Tongue (tissue), 2 donors: ENCODE measurements around the gene STK39. TPM values are rescaled to one million over a fixed set of nuclear protein-coding genes. Genes with fewer than 3 reads are reported as not detected.

ENCODE experiments used
- DNase-seq: peaks from one replicate; pipeline ENCODE4 v3.0.0-alpha.2; 2015
- total RNA-seq: library from RNA; depleted of rRNA; stranded (reverse); fragments of >200 nt; gene quantifications from one replicate; pipeline ENCODE4 v1.2.3, GENCODE V29; 2014

STK39 gene
- total RNA-seq, 1 donor from 2014 or later: 26.4 TPM

DNA sequence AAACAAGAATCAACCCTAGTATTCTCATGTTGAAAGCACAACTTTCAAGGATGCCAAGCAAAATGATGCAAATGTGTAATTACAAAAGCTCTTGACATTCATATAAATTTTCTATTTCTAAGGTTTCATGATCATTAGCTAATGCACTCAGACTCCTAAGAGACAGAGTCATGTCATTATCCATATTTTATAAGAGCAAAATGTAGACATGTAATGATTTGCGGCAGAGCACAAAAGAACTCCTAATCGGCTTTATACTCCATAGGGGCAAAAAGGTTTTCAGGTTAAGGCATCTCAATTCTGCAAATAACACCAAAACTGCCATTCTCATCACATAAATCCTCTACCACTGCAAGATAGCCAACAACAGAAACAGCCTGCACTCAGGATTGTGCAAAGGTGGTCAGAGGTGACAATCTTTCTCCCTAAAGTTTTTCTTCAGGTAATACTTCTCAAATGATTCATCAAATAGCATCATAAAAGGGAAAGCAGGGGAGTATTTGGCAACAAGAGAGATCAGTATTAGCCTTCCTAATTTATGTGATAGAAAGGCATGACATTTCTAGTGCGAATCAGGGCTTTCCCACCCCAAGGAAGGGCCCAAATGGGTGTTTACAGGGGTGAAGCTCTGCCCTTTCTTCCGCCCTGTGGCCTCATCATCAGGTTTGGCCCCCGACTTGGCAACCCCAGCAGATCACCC is 64.7 kb downstream of the STK39 start:
- no peak for DNase-seq

DNA sequence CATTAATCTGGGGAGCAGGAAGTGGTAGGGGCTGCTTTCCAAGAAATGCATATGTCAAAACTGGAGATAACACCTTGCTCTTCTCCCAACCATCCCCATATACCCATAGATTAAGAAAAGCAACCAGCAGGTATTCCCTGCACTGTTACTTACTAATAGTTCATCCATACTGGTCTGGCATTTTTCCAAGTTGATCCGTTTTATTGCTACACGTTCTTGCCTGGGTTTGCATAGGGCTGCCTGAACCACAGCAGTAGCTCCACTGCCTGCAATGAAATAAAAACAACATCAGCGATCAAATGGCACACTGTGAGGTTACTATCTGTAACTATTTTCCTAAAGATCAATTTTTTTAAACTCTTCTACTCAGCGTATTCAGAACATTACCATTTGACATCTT is 65.6 kb downstream of the STK39 start:
- DNase-seq: no peak

DNA sequence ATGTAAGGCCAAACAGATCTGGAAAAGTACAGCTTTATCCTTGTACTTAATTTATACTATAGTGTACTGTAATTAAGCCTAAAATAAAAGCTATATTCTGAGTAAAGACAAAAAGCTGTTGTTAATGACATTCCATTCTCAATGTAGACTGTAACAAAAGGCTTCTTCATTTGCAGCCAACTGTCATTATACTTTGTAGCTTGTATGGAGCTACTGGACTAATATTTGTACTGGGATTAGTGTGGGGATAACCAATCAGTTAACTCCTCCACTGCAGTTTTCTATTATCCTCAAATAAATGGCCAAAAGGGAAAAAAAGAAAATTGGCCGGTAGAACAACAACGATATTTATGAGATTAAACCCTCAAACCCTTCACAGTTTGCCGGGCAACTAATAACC is 66.5 kb downstream of the STK39 start:
- DNase-seq: no peak

DNA sequence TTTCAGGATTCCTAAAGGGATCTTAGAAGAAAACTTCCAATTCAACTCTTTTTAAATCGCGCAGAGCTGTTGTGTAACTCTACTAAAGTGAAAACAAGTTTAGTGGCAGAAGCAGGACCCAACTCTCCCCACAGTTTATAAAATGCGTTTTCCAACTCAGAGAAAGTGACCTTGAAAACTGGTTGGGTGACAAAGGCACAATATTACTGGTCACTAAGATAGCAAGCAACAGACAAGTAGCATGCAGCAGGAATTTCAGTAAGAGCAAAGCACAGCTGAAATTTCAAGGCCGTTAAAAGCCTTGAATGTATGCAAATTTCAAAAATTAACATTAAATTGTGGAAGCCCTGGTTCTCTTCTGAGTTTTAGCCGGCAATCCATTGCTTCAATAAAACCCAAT is 66.9 kb downstream of the STK39 start:
- no peak for DNase-seq

DNA sequence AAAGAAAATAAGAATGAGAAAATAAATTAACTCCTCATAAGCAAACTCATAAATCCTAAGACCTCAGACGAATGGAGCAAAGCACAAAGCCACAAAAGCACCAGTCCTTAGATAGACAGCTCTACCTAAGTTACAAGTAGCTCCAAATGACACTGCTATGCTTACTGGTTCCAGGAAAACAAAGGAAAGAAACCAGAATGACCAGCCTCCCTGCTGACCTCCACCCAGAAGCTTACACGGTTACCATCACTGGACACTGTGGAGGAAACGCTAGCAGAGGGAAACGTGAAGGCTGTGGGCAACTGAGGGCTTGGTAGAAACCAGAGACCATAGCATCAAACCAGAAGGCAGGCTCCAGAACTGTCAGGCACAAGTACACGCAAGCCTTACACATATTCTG is 67.8 kb downstream of the STK39 start:
- no peak for DNase-seq

DNA sequence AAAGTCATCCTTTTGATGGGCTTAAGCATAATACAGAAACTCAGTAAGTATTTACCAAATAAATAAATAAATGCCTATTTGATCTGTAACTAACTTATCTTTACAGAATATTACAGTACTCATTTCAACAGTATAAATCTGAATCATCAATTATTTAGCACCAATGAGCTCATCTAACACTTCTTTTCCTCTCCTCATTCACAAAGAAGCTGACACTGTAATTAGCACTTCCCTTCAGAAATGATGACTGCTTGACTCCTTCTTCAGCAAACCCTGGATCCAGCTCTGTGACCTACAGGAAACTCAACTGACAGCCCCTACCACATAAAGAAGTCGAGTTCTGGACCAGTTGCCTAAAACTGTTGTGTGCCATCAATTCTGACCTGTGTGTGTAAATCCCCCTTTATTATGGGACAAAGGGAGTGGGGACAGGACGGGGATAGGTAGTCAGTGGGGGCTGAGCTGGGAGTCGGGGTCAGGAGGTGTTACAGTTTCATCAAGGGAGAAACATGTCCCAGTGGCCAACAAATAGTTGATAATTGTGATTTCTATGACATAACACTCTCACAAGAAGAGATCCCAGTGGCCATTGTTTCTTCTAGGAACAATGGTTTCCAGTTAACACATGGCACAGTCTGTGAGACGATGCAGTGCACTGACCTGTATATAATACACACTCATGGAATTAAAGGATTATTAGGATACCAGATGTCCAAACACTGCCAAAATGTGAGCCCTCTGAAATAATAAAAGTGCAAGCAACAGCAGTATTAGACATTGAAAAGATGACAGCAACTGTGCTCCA is 68.7 kb downstream of the STK39 start:
- DNase-seq: no peak

DNA sequence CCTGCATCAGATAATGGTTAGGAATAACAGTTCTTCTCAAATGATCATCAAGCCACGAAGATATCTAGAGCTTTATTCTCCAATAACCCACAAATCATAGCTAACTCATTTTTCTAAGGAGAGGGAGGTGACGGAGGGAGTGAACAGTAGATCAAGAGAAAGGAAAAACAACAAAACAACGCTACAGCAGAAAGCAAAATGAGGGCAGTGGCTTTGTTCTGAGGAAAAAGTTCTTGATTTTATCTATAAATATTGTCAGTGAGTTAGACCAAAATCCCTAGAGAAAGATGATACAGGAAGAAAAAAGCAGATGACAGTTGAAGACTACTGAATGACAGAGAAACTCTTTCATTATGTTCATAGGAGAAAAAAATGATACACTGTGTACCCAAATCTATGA is 71.0 kb downstream of the STK39 start:
- DNase-seq: no peak

DNA sequence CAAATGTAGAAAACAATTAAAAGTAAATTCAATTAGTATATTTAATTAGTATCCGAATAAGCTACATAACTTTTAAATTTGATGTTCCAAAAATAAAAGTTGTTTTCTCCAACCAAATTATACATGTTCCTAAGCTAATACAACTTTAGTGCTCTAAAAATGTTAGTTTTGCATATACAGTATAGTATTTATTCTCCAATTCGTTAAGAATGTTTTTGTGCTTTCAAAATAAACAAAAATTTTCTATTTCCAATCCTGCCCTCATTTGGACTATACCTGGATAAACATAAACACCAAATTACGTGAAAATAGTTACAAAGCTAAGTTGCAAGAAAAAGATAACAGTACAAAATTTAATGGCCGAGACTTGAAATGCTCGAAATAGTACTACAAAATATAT is 71.9 kb downstream of the STK39 start:
- no peak for DNase-seq

DNA sequence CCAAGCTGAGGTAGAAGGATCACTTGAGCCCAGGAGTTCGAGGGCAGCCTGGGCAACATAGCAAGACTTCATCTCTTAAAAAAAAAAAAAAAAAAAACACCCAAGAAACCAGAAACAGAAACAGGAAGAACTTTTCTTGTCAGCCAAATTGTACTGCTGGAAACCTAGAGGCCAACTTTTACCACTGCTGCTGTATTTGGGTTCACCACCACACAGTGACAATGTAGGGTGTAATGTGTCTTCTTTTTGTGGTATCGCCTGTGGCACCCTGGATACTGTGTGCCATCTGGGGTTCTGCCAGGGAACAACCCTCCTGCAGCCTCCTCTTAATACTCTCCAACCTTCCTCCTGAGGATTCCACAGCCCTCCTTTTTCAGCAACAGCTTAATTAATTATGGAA is 72.6 kb downstream of the STK39 start:
- DNase-seq: no peak

DNA sequence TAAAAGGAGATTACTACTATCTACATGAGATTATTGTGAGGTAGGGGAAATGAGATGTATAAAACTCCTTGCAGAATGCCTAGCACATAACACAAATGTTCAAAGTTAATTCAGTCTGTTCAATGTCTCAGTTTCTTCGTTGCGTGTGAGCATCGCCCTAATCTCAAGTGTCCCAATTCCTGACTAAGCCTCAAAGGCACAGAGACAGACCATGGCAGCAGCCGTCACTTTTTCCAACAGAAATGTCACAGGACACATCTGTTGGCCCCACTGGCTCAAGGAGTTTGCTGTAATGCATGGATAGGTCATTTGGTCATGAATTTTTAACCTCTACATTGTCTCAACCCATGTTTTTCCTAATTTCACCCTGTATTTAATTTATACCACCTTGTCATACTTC is 75.3 kb downstream of the STK39 start:
- DNase-seq: no peak

DNA sequence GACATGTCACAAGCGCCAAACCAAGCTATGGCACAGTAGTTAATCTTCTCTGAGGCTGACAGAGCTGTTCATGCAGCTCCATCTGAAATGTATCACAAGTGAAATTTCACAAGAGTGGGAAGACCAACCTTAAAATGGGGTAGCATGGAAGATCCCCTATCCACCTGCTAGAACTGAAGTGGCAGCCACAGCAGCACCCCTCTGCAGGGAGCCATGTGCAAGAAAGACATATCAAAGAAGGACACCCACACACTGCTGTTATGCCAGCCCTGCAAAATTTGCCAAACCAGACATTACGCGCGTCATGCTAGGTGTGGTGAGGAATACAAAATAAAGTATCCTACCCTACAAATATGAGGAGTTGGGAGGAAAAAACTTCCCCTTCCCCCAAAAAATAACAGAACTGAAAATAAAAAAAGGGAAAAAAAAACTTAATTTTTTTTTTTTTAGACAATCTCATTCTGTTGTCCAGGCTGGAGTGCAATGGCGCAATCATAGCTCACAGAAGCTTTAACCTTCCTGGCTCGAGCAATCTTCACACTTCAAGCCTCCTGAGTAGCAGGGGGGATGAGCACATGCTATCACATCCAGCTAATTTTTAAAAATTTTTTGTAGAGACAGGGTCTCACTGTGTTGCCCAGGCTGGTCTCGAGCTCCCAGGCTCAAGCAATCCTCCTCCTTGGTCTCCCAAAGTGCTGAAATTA is 76.2 kb downstream of the STK39 start:
- no peak for DNase-seq

DNA sequence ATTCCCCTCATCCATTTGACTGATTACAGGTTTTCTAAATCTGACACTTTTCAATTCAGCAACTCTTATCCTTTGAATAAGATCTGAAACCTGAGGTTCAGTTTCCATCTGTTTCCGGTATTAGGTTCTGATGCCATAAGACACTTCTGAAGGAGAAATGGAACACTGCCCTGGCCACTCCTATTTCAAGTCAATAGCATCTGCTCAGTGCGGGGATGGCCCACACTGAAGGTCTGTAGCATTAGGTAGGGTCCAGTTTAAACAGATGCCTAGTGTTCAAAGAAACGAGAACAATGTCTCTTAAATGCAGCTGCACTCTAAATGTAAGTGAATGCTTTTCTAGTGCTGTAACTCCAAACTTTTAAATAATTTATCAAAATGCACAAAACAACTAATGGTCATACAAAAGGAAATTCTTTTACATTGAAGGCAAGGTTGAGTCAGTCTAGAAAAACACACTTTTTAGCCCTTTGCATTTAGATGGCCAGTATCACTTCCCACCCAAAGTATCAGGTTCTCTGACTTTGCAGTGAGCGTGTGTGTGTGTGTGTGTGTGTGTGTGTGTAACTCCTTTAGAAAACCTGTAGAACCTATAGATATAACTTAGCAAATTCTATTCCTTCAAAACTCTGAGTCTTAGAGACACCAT is 78.2 kb downstream of the STK39 start:
- DNase-seq: no peak

DNA sequence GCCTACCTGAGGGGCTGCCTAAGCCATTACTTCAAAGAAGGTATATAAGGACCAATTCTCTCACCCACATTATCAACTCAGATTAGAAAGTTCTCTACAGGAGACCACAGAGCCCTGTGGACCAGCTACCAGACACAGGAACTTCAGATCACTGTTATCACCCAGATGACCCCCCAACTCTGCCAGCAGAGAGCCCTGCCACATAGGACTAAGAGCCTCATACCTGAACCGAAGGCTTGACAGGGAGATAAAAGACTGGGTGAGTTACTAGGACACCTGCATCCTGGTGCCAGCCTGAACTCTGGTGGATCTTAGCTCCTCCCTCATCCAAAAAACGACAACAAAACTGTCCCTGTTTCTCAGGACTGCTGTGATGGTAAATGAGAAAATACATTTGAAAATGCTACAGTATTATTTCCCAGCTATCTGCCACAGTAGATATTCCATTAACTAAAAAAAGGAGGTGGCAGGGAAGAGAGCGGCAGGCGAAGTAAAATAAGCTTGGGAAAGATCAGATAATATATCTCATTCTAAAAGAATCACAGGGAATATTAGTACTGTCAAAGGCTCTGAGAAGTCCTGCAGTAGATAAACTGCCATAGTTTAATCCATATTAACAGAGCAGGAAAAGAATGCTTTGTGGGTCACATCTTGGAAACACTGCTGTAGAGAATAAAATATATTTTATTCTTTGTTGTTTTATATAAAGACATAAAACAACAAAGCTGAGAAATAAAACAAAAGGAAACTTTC is 79.7 kb downstream of the STK39 start:
- DNase-seq: no peak

DNA sequence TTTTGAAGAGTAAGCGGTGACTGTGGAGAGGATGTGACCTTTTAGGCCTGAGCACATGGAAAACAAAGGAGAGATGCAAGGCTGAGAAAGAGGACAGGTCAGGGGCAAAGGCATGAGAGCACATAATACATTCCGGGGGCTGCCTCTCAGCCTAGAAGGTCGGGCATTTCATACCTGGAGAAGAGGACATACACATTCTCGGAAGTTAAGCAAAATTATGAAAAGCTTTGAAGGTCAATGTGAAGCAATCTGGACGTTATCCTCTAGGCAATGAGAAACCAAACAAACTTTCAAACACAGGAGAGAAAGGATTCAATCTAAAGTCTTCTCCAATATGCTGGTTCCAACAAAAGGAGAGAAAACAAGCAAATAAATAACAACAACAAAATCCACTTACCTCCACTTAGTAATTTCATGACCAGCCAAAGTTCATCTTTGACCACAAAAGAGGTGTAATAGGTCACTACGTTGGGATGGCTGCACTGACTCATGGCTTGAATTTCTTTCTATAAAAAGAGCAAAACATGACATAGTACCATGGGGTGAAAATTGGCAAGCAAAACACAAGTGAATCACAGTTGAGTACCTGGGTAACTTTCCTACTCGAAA is 80.4 kb downstream of the STK39 start:
- DNase-seq: no peak

DNA sequence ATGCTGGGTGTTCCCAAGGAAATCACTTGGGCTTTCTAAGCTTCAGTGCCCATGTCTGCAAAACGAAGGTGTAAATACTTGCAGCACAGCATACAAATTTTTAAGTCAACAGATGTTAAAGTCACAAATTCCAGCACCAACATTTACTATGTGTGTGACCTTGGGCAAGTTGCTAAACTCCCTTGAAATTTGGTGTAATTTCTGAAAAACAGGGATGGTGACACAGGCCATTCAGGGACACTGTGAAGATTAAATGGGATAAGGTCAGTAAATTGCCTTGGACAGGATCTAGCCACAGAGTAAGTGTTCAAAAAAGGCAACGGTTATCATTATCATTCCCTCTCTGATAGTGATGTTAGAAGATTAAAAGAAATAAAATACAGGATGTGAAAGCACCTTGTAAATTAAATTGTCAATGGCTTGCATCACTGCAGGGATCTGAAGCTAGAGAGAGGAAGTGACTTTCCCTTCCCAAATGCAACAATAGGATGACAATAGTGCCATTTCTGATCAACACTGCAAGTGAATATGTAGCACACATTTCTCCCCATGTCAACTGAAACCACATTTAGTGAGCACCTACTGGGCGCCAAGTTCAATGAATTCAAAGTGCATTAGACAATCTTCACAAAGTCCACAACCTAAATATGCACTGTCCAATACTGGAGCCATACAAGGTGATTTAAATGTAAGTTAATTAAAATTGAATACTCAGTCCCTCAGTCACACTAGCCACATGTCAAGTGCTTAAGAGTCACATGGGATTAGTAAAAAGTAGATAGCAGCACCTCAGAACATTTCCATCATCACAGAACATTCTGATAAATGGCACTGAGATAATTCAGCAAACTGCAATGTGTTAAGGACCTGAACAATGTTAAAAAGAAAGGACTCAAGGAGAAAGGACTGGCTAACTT is 81.2 kb downstream of the STK39 start:
- no peak for DNase-seq

DNA sequence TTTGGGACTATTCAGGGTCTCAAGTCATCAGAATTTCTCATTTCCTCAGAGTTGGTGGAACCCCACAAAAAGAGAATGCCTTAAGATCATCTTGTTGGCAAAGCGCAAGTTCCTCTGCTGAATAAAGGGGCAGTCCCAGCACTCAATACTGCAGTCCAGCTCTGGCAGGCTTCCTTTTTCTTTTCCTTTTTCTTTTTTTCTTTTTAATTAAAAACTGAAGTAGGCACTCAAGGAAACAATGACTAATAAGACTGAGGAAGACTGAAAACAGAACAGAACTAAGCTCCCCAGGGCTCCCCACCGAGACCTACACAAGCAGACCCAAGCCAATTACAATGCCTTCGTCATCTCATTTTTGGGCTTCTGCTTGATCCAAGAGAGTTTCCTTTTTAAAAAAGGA is 82.0 kb downstream of the STK39 start:
- peak; percentile 61 for DNase-seq

DNA sequence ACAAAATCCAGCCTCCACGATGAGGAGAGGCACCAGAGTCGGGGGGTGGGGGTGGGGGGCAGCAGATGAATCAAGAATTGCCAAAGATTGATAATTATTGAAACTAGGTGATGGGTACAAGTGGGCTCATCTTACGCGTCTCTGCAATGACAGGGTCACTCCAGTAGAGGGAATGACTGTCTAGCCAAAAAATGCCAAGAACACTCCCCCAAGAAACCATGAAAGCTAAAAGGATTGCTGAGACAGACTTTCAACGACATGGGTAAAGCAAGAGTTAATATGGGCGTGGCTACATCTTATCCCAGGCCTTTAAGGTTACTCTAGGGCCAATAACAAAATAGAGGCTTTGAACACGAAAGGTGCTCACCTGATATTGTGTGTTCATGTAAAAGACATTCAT is 86.5 kb downstream of the STK39 start:
- DNase-seq: no peak

DNA sequence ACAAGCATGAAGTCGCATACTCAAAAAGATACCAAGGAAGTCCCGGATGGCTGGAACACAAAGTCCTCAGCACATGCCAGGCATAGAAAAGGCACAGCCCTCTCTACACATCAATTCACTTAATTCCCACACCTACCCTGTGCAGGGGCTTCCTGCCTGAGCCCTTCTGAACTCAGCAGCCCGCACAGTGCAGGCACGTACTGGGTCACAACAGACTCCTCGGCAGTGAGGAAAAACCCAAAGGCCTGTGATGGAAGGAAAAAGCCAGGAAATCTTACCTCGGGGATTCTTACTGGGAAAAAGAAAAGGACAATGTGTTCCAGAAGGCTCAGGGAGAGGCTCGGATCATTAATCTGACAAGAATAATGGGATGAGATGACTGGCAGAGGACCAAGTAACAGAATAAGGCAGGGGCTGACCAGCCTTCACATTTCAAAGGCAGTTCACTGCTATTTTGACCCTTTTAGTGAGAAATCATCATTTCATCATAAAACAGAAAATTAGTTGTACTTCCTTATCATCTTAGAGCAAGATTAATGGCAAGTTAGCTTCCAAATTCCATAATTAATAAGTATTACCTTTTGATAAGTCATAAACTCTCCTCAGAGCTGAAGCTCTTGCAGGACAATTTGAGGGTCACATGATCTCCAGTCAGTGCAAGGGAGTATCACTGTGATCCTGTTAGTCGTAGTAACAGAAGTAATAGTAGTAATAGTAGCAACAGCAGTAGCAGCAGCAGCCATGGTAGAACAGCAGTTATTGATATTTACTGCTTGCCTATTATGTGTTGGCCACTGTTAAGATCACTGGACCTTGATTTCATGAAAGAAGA is 87.4 kb downstream of the STK39 start:
- no peak for DNase-seq

DNA sequence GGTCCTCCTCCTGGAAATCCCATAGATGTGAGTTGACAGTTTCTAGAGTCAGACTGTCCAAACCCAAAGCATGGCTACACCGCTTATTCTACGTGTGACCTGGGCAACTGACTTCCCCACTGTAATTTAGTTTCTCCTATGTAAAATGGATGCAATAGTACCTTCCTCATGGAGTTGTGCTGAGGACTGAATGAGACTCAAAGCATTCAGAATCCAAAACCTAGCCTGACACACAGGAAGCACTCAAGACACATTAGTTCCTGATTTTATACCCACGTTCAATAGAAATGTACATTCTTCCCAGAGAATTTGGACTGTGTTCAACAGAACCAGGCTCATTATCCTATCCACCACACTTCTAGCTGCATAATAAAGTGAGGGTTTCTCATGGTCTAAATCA is 88.8 kb downstream of the STK39 start:
- no peak for DNase-seq

DNA sequence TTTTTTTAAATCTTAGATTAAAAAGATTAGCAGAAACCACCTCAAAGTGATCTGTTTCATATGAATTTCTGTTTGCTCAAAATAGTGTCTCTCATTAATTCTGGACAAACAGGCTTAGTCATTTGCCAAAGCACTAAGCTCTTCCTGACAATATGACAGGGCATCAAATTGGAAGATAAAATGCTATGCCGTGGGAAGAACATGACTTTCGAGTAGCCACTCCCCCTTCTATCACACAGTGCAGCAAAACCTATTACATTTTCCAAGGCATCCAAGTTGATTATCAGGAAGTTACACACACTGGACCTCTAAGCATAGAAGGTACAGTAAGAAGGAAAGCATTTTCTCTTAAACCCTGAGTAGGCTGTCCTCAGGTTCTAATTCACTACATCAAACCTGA is 89.5 kb downstream of the STK39 start:
- DNase-seq: no peak
